ENCODE data around the gene CCHCR1.
"Not testable (repeated sequence)": the region's sequence is repeated elsewhere in the genome, so short reads cannot be mapped to it uniquely, and the experiment has no call there.

The CCHCR1 gene

DNA sequence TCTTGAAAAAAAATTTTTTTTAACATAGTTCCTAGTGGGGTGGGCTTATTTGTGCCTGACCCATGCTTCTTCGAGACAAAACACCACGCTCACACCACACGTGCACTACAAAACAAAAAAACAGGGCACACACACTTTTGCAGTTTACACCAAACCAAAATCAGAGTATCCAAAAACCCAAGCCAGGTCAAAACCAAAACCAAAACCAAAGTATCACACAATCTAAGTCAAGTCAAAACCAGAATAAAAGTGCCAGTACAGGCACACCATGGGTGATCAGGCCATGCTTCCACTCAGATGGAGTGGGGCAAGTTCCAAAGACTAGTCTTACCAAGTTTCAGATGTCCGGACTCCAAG is 28.1 kb upstream of the CCHCR1 start:
- DNase-seq (ENCODE audit: extremely low read depth in 1 of 2, low read depth in 1 of 2) = not testable (repeated sequence)

DNA sequence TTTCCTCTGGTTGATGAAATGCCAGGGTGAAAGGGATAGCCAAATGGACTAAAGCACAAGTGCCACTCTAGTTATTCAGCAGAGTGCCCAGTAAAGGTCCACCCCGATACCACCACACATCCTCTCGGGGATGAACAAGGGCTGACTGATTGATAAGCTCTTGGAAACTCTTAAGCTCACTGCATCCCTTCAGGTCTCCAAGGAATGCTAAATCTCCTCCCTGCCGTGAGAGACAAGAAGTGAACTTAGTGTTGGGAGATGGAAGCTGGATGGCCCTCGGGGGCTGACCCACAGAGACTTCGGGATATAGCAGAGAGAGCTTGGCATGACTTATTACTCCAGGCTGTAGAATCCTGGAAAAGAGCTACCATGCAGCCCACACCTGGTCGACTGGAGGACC is 26.3 kb upstream of the CCHCR1 start:
- DNase-seq (ENCODE audit: extremely low read depth in 1 of 2, low read depth in 1 of 2) = not testable (repeated sequence)

DNA sequence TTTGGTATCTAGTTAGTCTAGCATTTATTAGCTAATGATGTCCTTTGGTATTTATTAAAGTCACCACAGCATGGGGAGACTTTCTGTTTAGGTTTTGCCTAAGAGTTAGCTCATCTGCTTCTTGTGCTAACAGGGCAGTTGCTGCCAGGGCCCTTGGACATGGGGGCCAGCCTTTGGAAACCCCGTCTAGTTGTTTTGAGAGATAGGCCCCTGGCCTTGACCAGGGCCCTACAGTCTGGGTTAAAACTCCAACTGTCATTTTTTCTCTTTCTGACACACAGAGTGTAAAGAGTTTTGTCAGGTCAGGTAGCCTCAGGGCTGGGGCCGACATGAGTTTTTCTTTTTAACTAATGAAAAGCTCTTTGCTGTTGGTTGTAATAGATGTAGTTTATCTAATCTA is 25.7 kb upstream of the CCHCR1 start:
- DNase-seq (ENCODE audit: extremely low read depth in 1 of 2, low read depth in 1 of 2) = not testable (repeated sequence)

DNA sequence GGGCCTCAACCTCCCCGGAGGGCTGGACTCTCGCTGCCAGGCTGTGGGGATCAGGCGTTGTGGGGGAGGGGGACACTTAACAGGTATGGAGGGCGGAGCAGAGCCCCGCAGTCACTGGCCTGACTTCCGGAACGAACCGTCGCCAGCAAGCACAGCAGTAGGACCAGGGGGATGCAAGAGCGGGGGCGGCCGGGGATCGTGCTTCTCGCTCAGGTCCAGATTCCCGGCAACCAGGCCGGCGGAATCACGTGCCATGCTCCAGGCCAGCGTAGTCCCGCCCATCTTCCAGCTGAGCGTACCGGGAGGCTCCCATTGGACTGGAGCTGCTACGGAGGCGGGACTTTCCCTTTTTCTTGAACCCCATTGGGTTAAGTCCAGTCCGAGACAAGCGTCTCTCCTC is 22.9 kb upstream of the CCHCR1 start:
- no peak for DNase-seq (ENCODE audit: extremely low read depth in 1 of 2, low read depth in 1 of 2)

DNA sequence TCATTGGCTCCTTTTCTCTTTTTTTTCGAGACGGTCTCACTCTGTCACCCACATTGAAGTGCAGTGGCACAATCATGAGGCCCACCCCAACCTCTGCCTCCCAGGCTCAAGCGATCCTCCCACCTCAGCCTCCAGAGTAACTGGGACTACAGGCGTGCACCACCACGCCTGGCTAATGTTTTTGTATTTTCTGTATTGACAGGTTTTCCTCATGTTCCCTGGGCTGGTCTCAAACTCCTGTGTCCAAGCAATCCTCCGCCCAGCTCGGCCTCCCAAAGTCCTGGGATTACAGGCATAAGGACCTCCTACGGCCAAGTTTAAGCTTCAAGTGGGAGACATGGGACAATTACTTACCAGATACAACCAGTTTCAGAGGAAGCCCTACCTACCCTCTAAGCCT is 22.3 kb upstream of the CCHCR1 start:
- DNase-seq (ENCODE audit: extremely low read depth in 1 of 2, low read depth in 1 of 2) = no peak

DNA sequence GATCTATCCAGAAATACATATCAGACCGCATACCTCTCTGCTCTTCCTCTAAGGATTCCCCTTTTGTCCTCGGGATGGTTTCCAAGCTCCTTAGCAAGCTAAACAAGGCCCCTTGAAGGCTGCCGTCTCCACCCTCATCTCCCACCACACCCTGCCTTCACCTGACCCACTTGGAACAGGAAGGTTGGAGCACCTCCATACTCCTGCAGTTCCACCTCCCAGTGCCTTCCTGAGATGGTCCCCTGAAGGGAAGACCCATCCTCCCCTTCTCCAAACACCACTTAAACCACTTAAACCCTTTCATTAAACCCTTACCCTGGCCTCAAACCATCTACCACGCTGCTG is 21.4 kb upstream of the CCHCR1 start:
- no peak for DNase-seq (ENCODE audit: extremely low read depth in 1 of 2, low read depth in 1 of 2)

DNA sequence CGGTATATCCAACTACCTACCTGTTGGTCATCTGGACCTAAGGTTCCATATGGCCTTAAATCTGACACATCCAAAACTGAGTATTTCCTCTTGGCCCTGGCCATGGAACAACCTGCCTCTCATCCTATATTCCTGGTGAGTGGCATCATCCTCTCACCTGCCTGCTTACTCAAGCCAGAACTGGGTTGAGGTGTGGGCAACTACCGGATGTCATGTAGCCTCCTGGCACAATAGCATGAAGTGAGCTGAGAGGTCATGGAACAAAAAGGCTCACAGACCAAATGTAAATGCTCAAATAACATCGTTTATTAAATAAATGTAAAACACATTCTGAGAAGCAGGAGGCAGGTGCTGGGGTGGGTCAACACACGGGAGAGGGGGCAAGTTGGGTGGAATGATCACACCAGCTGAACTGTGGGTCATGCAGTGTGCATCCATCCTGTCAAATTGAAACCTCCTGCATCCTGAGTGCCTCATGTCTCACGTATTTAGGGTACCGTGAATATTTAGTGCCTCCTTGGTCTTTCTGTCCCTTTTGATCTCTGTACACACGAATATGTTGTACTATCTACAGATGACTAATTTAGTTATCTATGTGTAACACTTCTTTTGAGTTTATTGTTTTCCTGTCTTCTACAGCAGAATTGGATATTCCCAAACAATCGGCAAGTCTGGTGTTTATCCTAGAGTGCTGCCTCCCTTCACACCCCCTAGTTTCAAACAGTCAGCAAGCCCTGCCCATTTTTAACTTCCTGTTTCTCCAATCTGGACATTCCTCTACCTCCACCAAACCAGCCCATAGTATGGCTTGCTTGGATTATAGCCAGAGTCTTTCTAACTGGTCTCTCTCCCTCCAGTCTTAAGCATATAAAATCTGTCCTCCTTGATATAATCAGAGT is 20.8 kb upstream of the CCHCR1 start:
- no peak for DNase-seq (ENCODE audit: extremely low read depth in 1 of 2, low read depth in 1 of 2)

DNA sequence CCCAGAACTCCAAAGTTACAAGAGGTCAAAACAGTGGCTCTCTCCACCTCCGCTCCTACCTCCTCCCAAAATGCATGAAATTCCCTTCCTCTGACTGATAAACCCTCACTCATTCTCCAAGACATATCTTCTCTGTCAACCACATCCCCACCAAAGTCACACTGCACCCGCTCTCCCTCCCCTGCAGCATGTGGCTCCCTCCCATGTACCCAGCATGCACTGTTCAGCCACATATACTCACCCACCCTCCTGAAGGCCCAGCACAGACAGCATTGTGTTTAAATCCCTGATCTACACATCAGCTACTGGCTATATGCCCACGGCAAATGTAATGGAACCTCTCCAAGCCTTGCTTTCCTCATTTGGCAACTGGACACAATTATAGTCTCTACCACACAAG is 18.4 kb upstream of the CCHCR1 start:
- no peak for DNase-seq (ENCODE audit: extremely low read depth in 1 of 2, low read depth in 1 of 2)

DNA sequence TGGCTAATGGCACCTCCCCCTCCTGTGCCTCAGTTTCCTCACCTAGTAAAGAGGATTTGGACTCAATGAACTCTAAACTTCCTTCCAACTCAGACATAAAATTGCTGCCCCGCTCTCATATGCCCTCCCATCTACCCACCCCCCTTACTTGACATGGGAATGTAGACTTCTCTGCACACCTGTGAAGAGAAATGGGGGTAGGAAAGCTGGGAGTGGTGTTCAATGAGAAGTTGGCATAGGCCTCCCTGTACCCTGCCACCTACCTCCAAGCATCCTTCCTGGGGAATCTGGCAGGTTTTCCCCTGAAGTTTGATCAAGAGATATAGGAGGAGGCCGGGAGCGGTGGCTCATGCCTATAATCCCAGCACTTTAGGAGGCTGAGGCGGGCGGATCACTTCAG is 16.8 kb upstream of the CCHCR1 start:
- DNase-seq (ENCODE audit: extremely low read depth in 1 of 2, low read depth in 1 of 2) = no peak

DNA sequence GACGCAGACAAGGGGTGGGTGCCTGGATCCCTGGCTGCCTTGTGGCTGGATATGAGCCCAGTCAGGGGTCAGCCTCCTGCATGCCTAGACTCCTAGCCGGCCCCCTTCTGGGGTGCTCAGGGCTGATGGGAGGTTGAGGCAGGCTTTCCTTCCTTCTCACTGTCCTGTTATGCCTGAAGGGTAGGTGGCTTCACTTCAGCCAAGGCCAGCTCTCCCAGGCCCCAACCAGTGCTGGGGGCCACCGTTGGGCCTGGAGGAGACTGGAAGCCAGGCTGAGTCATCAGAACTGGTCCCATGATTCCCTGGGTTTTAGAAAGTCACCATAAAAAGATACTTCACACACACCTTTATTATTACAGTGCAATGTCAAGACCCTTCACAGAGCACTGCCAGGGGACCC is 15.8 kb upstream of the CCHCR1 start:
- DNase-seq (ENCODE audit: extremely low read depth in 1 of 2, low read depth in 1 of 2) = no peak

DNA sequence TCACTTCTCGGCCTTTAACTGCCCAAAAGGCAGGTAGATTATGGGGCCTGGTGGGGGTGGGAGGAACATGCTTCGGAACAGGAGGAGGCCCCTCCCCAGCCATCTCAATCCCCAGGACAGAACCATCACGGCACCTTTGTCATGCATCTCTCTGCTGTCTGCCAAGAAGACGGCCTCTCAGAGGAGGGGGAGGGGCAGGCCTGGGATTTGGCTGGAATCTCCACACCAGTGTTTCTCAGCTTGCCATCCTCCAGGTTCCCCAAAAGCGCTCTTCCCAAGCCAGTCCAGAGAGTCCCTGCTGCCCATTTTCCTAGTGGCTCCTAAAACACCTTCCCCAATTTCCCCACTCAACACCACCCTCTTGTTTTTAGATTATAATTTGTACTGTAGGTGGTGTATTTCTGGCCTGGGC is 15.4 kb upstream of the CCHCR1 start:
- DNase-seq (ENCODE audit: extremely low read depth in 1 of 2, low read depth in 1 of 2) = no peak

DNA sequence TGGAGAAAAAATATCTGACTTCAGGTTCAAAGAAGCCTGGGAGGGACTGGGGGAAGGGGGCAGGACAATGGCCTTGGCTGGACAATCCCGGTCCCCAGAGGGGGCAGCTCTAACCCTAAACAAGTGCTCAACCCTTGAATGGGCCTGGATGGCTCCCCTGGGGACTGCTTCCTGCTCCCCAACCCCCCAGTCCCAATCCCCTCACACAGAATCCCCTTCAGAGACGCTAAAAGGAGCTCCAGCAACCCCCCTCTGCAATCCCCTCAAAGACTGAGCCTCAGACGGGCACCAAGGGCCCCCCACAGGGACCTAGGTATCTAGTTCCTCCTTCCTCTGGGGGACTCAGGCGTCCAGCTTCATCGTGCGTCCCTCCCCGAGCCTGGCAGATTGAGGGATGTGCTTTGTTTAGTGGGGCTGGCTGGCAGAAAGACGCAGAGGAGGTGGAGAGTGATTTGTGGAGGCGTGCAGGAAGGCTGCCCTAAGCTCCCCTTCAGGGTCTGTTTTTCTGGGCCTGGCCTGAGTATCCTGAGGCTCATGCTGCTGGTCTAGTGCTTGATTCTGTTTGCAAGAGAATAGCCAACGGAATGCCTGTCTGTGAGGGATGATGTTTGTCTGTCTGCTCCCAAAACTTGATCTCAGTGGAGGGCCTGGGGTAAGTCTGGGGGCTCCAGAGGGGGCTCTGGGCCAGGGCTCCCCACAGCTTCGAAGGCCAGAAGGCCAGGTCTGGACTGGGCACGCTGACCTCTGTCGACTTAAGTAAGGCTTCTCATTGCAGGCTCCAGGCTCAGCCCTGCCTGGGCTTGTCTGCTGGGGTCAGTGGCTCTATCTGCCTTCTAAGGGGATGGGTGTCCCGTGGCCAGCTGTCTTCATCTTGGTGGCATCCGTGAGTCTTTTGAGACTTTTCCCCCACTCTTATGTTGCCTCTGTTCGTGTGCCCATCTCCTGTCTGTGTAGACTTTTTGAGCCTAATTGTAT is 14.6 kb upstream of the CCHCR1 start:
- DNase-seq (ENCODE audit: extremely low read depth in 1 of 2, low read depth in 1 of 2) = no peak

DNA sequence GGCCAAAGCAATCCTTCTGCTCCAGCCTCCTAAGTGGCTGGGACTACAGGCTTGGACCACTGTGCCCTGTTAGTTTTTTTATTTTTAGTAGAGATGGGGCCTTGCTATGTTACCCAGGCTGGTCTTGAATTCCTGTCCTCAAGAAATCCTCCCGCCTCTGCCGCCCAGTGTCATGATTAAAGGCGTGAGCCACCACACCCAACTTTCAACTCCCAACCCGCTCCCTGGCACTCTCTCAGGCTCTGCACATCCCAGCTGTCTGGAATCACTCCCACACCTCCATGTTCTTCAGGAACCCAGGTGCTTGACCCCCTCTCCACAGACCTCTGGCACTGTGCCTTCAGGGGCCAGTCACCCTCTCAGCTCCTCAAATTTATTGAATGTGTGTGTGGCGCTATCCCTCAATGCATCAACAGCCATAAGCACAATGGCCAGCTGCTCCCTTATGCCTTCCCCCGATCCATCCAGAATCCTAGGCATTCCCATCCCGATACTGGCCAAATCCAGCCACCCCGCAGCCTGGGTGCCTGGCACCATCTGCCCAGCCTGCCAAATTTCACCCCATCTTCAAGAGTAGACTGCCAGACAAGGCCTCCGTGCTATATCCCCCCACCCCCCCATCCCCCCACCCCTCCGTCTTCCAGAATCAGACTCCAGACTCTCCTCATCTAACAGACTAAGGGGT is 13.5 kb upstream of the CCHCR1 start:
- no peak for DNase-seq (ENCODE audit: extremely low read depth in 1 of 2, low read depth in 1 of 2)

DNA sequence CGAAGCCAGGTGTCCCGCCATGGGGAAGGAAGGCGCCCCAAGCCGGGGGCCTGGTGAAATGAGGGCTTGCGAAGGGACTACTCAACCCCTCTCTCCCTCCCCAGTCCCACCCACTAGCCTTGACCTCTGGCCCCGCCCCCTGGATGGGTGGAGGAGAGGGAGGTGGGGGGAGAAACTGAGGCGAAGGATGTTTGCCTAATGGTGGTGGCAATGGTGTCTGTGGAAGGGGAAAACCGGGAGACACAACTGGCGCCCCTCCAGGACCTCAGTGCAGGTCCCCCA is 12.9 kb upstream of the CCHCR1 start, which contains the start of gene POU5F1:
Gene POU5F1 (minus strand): TSS at position 83 of the 282 bp plus-strand sequence. CDS start 62 bp downstream, at position 21.
- no peak for DNase-seq (ENCODE audit: extremely low read depth in 1 of 2, low read depth in 1 of 2)

DNA sequence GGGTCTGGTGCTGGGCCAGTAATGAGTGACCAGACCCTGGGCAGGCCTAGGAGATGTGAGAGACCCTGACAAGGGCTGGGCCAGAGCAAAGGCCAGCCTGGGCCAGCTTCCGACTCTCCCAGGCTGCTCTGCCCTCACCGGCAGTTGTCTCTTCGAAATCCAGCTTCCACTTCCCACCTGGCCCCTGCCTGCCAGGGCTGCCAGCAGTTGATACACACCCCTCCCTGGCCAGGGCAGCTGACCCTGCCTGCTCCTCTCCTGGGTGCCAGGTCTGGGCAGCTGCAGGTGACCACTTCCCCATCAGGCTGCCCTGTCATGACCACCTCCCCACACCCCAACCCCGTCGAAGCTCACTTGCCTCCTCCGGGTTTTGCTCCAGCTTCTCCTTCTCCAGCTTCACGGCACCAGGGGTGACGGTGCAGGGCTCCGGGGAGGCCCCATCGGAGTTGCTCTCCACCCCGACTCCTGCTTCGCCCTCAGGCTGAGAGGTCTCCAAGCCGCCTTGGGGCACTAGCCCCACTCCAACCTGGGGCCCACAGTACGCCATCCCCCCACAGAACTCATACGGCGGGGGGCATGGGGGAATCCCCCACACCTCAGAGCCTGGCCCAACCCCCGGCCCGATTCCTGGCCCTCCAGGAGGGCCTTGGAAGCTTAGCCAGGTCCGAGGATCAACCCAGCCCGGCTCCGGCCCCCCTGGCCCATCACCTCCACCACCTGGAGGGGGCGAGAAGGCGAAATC is 12.4 kb upstream of the CCHCR1 start:
- DNase-seq (ENCODE audit: extremely low read depth in 1 of 2, low read depth in 1 of 2) = not testable (repeated sequence)

DNA sequence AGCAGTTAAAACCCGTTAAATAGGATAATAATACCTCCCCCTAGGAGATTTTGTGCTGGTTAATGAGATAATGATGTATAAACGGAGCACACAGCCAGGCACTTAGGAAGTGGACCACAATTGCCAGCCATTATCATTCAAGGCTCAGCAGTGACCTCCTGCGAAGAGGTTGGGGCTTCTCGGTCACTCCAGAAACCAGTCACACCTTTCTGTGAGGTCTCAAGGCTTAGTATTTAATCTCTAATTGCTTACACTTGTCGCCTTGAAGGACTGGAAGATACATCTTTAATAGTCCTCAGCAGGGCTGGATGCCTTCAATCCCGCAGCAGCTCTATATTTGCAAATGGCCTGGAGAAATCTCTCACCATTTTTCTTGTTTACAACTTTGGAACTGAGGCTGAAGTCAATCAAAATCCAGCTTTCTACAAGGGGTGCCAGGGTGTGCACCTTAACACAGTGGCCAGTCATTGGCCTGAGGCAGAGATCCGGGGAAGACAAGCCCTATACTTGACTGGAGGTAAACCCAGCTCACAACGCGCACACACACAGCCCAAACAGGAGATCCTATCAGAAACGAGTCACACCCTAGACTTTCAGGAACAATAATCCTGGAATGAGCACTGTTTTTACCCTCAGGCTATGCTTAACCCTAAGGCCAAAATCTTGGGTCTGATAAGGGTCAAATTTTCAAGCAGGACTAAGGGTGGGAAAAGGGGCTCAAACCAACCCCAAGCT is 11.7 kb upstream of the CCHCR1 start:
- no peak for DNase-seq (ENCODE audit: extremely low read depth in 1 of 2, low read depth in 1 of 2)

DNA sequence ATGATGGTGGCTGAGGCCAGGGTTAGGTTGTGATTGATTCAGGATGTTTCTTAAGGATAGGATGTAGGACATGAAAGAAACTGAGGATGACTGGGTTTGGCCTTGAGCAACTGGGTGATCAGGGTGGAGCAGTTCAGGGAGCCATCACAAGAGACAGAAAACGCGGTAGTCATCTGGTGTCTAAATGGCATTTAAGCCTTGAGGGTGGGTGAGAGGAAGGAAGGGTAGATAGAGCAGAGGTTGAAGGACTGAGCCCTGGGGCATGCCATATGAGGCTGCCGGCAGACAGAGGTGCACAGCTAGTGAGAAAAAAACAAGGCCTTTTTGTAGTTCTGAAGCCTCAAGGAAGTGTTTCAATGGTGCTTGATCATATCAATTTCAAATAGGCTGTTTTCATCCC is 11.0 kb upstream of the CCHCR1 start:
- no peak for DNase-seq (ENCODE audit: extremely low read depth in 1 of 2, low read depth in 1 of 2)

DNA sequence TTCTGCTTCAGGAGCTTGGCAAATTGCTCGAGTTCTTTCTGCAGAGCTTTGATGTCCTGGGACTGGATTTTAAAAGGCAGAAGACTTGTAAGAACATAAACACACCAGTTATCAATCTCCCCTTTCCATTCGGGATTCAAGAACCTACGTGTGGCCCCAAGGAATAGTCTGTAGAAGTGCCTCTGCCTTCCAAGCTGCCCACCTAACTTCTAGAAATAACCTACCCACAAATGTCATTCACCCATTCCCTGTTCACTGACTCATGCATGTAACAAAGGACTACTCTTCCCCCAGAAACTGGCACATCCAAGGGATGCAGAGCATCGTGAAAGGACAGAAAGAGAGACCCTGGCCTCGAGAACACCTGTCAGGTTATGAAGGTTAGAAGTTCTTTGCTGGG is 8.4 kb upstream of the CCHCR1 start:
- DNase-seq (ENCODE audit: extremely low read depth in 1 of 2, low read depth in 1 of 2) = no peak

DNA sequence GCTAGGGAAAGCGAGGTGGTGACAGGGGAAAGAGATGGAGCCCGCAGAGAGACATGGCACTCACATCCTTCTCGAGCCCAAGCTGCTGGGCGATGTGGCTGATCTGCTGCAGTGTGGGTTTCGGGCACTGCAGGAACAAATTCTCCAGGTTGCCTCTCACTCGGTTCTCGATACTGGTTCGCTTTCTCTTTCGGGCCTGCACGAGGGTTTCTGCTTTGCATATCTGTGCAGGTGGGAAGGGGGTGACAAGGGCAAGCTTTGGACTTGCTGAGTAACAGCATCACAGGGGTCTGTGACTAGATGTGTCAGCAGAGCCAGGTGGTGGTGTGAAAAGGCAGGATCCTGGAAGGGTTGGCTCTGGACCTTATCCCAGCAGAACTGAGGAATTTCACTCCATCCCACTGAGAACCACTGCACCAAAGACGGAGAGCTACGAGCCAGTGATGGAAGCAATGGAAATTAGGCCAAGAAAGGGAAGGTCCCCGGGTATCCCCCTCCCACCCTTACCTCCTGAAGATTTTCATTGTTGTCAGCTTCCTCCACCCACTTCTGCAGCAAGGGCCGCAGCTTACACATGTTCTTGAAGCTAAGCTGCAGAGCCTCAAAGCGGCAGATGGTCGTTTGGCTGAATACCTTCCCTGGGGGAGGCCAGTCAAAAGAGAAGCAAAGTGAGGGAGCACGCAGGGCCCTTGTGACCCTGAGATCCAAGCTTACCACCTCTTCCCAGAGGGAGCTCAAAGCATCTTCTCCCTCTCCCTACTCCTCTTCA is 7.6 kb upstream of the CCHCR1 start:
- not testable (repeated sequence) for DNase-seq (ENCODE audit: extremely low read depth in 1 of 2, low read depth in 1 of 2)

Data from stimulated activated CD8-positive, alpha-beta memory T cell treated with anti-CD3 and anti-CD28 coated beads, Interleukin-7, amount 100 ng/mL, for 48 hours (primary cell).